A172 (cell line): ENCODE data around the gene SUMO3. TPM values are rescaled to one million over a fixed set of nuclear protein-coding genes. Genes with fewer than 3 reads are reported as not detected.

Source experiments
- DNase-seq: peaks from one replicate; pipeline ENCODE4 v3.0.0-alpha.2; 2015; ENCODE audit warnings: low spot score
- total RNA-seq: library from RNA; depleted of rRNA; stranded (reverse); fragments of >200 nt; shearing (Covaris generic); gene quantifications from 2 replicates; pipeline ENCODE4 v1.2.3, GENCODE V29; 2014; rRNA removed

The SUMO3 gene
- 118 and 140 TPM in 2 replicates for total RNA-seq

- DNase-seq: peak; percentile 40
Observed at GRCh38 chr21:44817914-44818639, at the start of gene SUMO3. Gene SUMO3 (minus strand): TSS chr21:44818062. CDS start chr21:44817968, 94 bp downstream.

- DNase-seq: no peak
Observed at GRCh38 chr21:44867464-44867863, 49.6 kb upstream of the SUMO3 start.

GRCh38 chr21:44866780-44867179, 48.9 kb upstream of the SUMO3 start:
- DNase-seq: peak; percentile 43

GRCh38 chr21:44865561-44866280, 47.9 kb upstream of the SUMO3 start:
- DNase-seq: no peak

- DNase-seq: no peak
Observed at GRCh38 chr21:44862869-44863685, 45.2 kb upstream of the SUMO3 start.

- no peak for DNase-seq
Observed at GRCh38 chr21:44858791-44859190, 40.9 kb upstream of the SUMO3 start.

- no peak for DNase-seq
Observed at GRCh38 chr21:44858291-44858690, 40.4 kb upstream of the SUMO3 start.

GRCh38 chr21:44857127-44857892, 39.4 kb upstream of the SUMO3 start:
- DNase-seq: no peak

- no peak for DNase-seq
Observed at GRCh38 chr21:44856131-44856530, 38.3 kb upstream of the SUMO3 start.

GRCh38 chr21:44855572-44855971, 37.7 kb upstream of the SUMO3 start:
- DNase-seq: no peak

- DNase-seq: no peak
Observed at GRCh38 chr21:44854664-44855446, 37.0 kb upstream of the SUMO3 start.

GRCh38 chr21:44854391-44854663, 36.5 kb upstream of the SUMO3 start:
- DNase-seq: no peak

- DNase-seq: no peak
Observed at GRCh38 chr21:44853601-44854390, 35.9 kb upstream of the SUMO3 start.

GRCh38 chr21:44850905-44851657, 33.2 kb upstream of the SUMO3 start:
- DNase-seq: no peak

GRCh38 chr21:44850208-44850800, 32.4 kb upstream of the SUMO3 start:
- DNase-seq: no peak

GRCh38 chr21:44849616-44850130, 31.8 kb upstream of the SUMO3 start:
- no peak for DNase-seq

GRCh38 chr21:44848821-44849521, 31.1 kb upstream of the SUMO3 start:
- DNase-seq: no peak
